PC-3 (cell line): Measurements from ENCODE around the gene CHRDL2. TPM values are rescaled to one million over a fixed set of nuclear protein-coding genes. Genes with fewer than 3 reads are reported as not detected.

Experiments
- ATAC-seq: fragments of 200-7000 bp; cut with Tn5 transposase; 2 replicates; pipeline ENCODE4 v1.9.1; 2020; ENCODE audit warnings: mild to moderate bottlenecking, moderate library complexity
- Bru-seq: library from RNA; stranded (reverse); fragments of 400-500 nt; gene quantifications from one replicate; lab custom pipeline; 2021; lab: Mats Ljungman, UMichigan
- BruChase-seq, 2 experiments: library from RNA; stranded (reverse); fragments of 400-500 nt; gene quantifications; one replicate each; lab custom pipeline; 2021; lab: Mats Ljungman, UMichigan
- BruUV-seq: library from RNA; stranded (reverse); fragments of 400-500 nt; replicated peaks from 2 replicates; lab custom pipeline; 2021; lab: Mats Ljungman, UMichigan
- CTCF ChIA-PET: fragments of 300-600 bp; sonication (Branson Sonifier 250); formaldehyde crosslinking; loops from one replicate; lab custom pipeline; 2022; ENCODE audit warnings: antibody characterized with exemption; lab: Charles Lee
- POLR2A ChIA-PET: fragments of 300-600 bp; sonication (Branson Sonifier 250); formaldehyde crosslinking; loops from one replicate; lab custom pipeline; 2022; ENCODE audit warnings: antibody characterized with exemption; ENCODE audit not compliant: unreplicated experiment; lab: Charles Lee
- DNase-seq: peaks from one replicate; pipeline ENCODE4 v3.0.0-alpha.2; 2015
- H2AFZ ChIP-seq: fragments of 300-600 bp; sonication (generic); 2 replicates; pipeline ENCODE4 v1.6.0; 2016; ENCODE audit warnings: antibody characterized with exemption, low read length
- H3F3A ChIP-seq: fragments of 300-600 bp; sonication (generic); one replicate; pipeline ENCODE4 v1.6.0; 2017; ENCODE audit warnings: antibody characterized with exemption, low read length, control low read depth, mild to moderate bottlenecking; ENCODE audit not compliant: unreplicated experiment
- H3K27ac ChIP-seq: fragments of 300-600 bp; sonication (generic); 2 replicates; pipeline ENCODE4 v1.5.1; 2016; ENCODE audit warnings: mild to moderate bottlenecking, low read length
- H3K27me3 ChIP-seq: fragments of 300-600 bp; sonication (generic); 2 replicates; pipeline ENCODE4 v1.6.1; 2016; ENCODE audit warnings: low read length, mixed read lengths
- H3K36me3 ChIP-seq: fragments of 300-600 bp; sonication (generic); 2 replicates; pipeline ENCODE4 v1.6.1; 2016; ENCODE audit warnings: low read depth, mixed run types, low read length, mixed read lengths
- H3K4me1 ChIP-seq: fragments of 300-600 bp; sonication (generic); 2 replicates; pipeline ENCODE4 v1.5.1; 2016; ENCODE audit warnings: low read length; ENCODE audit not compliant: insufficient read depth
- H3K4me2 ChIP-seq: fragments of 300-600 bp; sonication (generic); 2 replicates; pipeline ENCODE4 v1.6.0; 2016; ENCODE audit warnings: low read length
- H3K4me3 ChIP-seq: fragments of 300-600 bp; sonication (generic); 2 replicates; pipeline ENCODE4 v1.5.1; 2016; ENCODE audit warnings: mild to moderate bottlenecking, low read length, mixed read lengths
- H3K79me2 ChIP-seq: fragments of 300-600 bp; sonication (generic); 2 replicates; pipeline ENCODE4 v1.6.1; 2017; ENCODE audit warnings: low read length, mixed read lengths
- H3K9ac ChIP-seq: fragments of 300-600 bp; sonication (generic); 2 replicates; pipeline ENCODE4 v1.6.0; 2016; ENCODE audit warnings: mild to moderate bottlenecking, low read length
- H3K9me2 ChIP-seq: fragments of 300-600 bp; sonication (generic); replicated peaks from 2 replicates; pipeline ENCODE4 v1.6.1; 2016; ENCODE audit warnings: mixed run types, low read length, mixed read lengths
- H3K9me3 ChIP-seq: fragments of 300-600 bp; sonication (generic); 2 replicates; pipeline ENCODE4 v1.6.1; 2016; ENCODE audit warnings: low read length, mixed read lengths
- H4K20me1 ChIP-seq: fragments of 300-600 bp; sonication (generic); 2 replicates; pipeline ENCODE4 v1.6.1; 2016; ENCODE audit warnings: low read length, mixed read lengths
- CTCF ChIP-seq: fragments of 300-600 bp; sonication (generic); conservative IDR thresholded peaks from 2 replicates; pipeline ENCODE4 v1.5.1; 2017; ENCODE audit warnings: antibody characterized with exemption, low read depth, mild to moderate bottlenecking, low read length
- EZH2 ChIP-seq: fragments of 300-600 bp; sonication (generic); IDR thresholded peaks from one replicate; pipeline ENCODE4 v1.6.1; 2017; ENCODE audit warnings: antibody characterized with exemption, mild to moderate bottlenecking, low read length; ENCODE audit not compliant: unreplicated experiment
- EZH2phosphoT487 ChIP-seq: fragments of 300-600 bp; sonication (generic); IDR thresholded peaks from 2 replicates; pipeline ENCODE4 v1.6.1; 2018; ENCODE audit warnings: mild to moderate bottlenecking, antibody characterized with exemption, low read length, borderline replicate concordance
- intact Hi-C: fragments of 100-400 bp; cut with micrococcal nuclease; formaldehyde crosslinking; loops from 2 replicates; pipeline ENCODE4 v1.9.0; 2023
- long read RNA-seq: library from polyadenylated mRNA; unstranded; transcript quantifications from one replicate; pipeline ENCODE4 v2.0.0, GENCODE V29; 2021; ENCODE audit not compliant: unreplicated experiment
- total RNA-seq: library from RNA; depleted of rRNA; stranded (reverse); fragments of >200 nt; gene quantifications from 2 replicates; pipeline ENCODE4 v1.2.3, GENCODE V29; 2014; rRNA removed

The CHRDL2 gene, protein sequence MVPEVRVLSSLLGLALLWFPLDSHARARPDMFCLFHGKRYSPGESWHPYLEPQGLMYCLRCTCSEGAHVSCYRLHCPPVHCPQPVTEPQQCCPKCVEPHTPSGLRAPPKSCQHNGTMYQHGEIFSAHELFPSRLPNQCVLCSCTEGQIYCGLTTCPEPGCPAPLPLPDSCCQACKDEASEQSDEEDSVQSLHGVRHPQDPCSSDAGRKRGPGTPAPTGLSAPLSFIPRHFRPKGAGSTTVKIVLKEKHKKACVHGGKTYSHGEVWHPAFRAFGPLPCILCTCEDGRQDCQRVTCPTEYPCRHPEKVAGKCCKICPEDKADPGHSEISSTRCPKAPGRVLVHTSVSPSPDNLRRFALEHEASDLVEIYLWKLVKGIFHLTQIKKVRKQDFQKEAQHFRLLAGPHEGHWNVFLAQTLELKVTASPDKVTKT
- not detected in 2 replicates for total RNA-seq
- Bru-seq, nascent RNA, result not detected
- percentile 7 among the genes with signal in this experiment for BruChase-seq, experiment 1, labeled RNA remaining after a 6-hour chase
- percentile 5 among the genes with signal in this experiment for BruChase-seq, experiment 2, labeled RNA remaining after a 2-hour chase
- long read RNA-seq, result 0 reads

GRCh38 chr11:74731301-74732094, at the start of gene CHRDL2:
TSS of gene CHRDL2 (minus strand) at chr11:74731426. CDS start at chr11:74730888, 538 bp downstream.
- H3K4me1 ChIP-seq, result no peaks in the 10 kb centered on the region
- POLR2A ChIA-PET, result no interaction called here
- BruUV-seq, result no TSS peak
- DNase-seq (no peak), ATAC-seq (no peak)
- H3K79me2 ChIP-seq, result no peaks in the 10 kb centered on the region
- H3K36me3 ChIP-seq, result no peaks in the 10 kb centered on the region
- H3F3A ChIP-seq, result no peaks in the 10 kb centered on the region
- no peak within 1 kb of the TSS for H3K27ac ChIP-seq
- H3K4me2 ChIP-seq, result peak within 1 kb of the TSS; percentile 61
- H3K9ac ChIP-seq, result no peak within 1 kb of the TSS
- TF ChIP-seq EZH2, result no peak
- no peak for TF ChIP-seq CTCF
- TF ChIP-seq EZH2phosphoT487, result no peak
- H3K9me3 ChIP-seq, result no peaks in the 10 kb centered on the region
- H3K9me2 ChIP-seq, result no peaks in the 10 kb centered on the region
- intact Hi-C loops, result no loop called here
- H2AFZ ChIP-seq, result no peak within 1 kb of the TSS
- H4K20me1 ChIP-seq, result no peaks in the 10 kb centered on the region
- CTCF ChIA-PET, result no interaction called here
- H3K27me3 ChIP-seq, result peaks cover 54% of the 10 kb centered on the region
- H3K4me3 ChIP-seq, result 0 out of 2 replicates have a peak within 1 kb of the TSS, but pooled peaks have one; percentile 20

DNA sequence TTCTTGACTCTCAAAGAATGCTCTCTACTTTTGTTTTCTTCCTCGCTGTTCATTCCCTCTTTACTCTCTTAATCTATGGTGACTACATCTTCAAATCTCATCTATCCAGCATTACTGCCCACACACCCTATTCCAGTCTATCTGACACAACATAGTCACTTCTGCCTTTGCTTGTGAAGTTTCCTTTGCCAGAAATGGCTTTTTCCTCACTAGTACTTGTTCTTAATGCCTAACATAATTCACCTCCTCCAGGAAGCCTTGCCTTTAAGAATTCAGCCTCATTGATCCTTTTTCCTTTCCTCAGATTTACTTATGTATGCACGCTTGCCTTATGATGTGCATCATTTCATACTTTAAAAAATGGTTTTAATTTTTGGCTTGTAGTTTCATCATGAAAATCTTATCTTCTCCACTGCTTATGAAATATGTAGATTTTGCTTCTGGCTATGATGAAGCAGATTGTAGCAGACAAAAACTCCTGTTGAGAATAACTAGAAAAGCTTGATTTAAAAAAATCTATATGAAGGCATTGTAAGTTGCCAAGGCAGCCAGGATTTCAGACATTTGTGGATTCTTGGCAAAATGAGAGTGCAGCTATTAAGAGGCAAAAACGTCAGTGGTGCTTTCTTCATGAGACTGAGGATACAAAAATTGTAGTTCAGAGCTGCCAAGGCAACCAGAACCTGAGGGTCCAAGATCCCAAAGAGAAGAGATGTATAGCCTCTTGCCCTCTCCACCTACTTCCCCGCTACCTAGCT, 49.2 kb upstream of the CHRDL2 start:
- BruUV-seq, result no TSS peak
- Histone ChIP-seq H3K27ac (no peak overlapping the region), H3F3A (no peaks in the 10 kb centered on the region), H2AFZ (no peak overlapping the region), H3K4me3 (no peak overlapping the region), H3K4me2 (no peak overlapping the region), H3K4me1 (peaks cover 13% of the 10 kb centered on the region), H3K9me3 (no peaks in the 10 kb centered on the region), H3K36me3 (no peaks in the 10 kb centered on the region; the same call in 1 of the 2 replicates), H4K20me1 (0 out of 2 replicates have a peak, but pooled peaks cover 6% of the 10 kb centered on the region), H3K9ac (no peak overlapping the region), H3K9me2 (no peaks in the 10 kb centered on the region), H3K27me3 (no peaks in the 10 kb centered on the region), H3K79me2 (peaks cover 95% of the 10 kb centered on the region)
- ChIA-PET CTCF (no interaction called here), POLR2A (no interaction called here)
- intact Hi-C loops, result no loop called here
- DNase-seq (no peak), ATAC-seq (no peak)
- TF ChIP-seq CTCF (no peak), EZH2 (no peak), EZH2phosphoT487 (no peak)
